T-helper 9 cell (primary cell): ENCODE data around the gene PMEL.

Source experiments
- DNase-seq: peaks from one replicate; pipeline ENCODE4 v3.0.0-alpha.2; 2020

PMEL gene

DNA sequence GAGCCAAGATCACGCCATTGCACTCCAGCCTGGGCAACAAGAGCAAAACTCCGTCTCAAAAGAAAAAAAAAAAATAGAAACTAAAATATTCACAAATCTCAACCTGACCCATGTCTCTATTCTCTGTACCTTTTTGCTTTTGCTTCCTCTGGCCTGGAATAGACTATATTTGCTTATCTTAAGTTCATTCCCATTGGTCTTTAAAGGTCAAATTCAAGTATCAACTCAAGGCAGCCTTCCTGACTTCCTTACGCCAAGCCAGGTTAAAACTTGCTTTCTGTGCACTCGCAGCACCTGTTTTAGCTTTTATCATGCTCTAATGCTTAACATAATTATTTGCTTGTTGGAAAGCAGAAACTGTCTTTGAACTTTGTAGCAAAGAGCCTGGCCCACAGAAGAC, 52.9 kb downstream of the PMEL start:
- DNase-seq = no peak

DNA sequence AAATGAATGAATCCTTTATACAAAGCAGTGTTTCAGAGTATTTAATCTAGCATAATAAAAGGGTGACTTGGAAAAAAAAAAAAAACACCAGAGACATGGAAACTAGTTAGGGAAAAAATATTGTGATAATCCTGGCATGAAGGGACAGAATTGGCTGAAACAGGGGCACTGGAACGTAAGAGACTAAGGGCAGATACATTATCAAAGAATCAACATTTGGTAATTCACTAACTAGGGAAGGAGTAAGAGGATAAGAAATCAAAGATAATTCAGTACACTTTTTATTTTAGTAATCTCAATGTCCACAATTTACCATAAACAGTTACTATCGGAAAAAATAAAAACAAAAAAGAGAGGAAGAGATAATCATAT, 56.3 kb downstream of the PMEL start:
- DNase-seq = no peak

DNA sequence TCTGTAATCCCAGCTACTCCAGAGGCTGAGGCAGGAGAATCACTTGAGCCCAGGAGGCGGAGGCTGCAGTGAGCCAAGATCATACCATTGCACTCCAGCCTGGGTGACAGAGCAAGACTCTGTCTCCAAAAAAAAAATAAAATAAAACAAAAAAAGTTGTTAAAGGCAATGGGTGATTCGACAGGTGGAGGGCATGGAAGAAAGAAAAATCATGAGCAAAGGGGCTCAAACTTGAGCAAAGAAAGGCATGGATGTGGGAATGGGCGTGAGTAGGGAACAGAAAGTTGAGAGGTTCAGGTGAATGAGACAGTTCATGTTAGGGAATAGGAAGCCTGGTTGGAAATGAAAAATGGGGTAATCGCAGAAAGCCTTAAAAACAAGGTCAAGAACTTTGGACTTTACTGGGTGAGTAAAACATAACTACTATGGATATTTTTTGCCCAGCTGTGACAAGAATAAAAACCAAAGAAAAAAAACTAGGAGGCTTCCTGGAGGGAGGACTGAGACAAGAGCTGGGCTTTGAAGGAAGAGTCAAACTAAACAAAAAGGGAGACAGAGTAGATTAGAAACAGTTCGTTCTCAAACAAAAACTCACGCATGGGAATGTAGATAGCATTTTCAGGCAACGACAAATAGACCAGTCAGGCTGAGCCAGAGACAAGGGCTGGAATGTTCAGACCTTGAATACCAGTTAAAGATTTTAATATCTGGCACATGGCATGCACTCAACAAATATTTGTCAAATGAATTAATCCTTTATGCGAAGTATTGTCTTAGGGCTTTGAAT, 56.9 kb downstream of the PMEL start:
- no peak for DNase-seq

DNA sequence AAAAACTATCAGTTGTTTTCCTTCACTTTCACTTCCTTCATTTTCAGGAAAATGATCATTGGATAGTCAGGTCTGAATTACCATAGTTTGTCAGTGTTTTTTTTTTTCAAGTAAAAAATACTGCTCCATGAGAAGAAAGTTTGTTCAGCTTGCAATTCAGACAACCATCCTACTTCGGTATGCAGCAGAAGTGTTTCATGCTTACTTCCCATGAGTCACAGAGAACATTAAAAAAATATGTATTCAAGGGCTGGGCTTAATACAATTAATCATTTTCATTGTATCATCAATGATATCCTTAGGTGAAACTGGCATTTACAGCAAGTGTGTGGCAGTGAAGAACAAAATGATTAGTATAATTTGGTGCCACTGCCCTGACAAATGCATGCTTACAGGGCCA, 59.8 kb downstream of the PMEL start:
- no peak for DNase-seq
